NOMO-1 (cell line): ENCODE measurements around the gene CRACDL.
"Not testable (repeated sequence)": the region's sequence is repeated elsewhere in the genome, so short reads cannot be mapped to it uniquely, and the experiment has no call there.

Experiments
- DNase-seq, 2 experiments: peaks; one replicate each; lab custom pipeline; 2025; ENCODE audit not compliant: unreplicated experiment in 2 of 2; lab: John Stamatoyannopoulos, UW

CRACDL gene

GRCh38 chr2:98886066-98886554, 49.9 kb downstream of the CRACDL start:
- DNase-seq: no peak

DNA sequence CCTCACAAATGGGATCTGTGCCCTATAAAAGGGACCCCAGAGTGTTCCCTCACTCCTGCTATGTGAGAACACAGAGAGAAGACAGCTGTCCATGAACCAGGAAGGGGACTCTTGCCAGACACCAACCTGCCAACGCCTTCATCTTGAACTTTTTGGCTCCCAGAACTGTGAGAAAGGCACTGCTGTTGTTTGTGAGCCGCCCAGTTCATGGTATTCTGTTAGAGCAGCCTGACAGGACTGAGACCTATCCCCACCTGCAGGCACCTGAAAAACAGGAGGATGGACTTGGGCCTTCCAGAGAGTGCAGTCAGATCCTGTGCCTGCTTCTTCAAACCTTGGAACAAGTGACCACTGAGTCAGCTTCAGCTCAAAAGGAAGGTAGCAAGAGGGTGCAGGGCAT, 51.4 kb downstream of the CRACDL start:
- no peak for DNase-seq

DNA sequence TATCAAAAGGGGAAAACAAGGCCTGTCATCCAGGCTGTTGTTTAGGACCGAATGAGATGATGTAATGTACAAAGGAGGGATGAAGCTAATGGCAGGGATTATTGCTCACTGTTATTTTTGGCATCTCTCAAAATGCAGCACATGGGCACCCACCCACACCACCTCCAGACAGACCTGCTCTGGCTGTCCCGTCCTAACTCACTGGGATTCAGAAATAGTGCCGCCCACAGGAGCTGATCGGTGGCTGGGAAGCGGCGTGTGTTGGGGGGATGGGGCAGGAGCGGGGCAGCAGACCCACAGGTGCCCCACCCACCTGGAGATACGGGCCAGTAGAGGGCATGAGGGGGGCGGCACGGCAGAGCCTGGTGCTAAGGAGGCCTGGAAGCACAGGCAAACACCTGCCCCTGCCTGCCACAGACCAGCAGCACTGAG, 52.2 kb downstream of the CRACDL start:
- no peak for DNase-seq

DNA sequence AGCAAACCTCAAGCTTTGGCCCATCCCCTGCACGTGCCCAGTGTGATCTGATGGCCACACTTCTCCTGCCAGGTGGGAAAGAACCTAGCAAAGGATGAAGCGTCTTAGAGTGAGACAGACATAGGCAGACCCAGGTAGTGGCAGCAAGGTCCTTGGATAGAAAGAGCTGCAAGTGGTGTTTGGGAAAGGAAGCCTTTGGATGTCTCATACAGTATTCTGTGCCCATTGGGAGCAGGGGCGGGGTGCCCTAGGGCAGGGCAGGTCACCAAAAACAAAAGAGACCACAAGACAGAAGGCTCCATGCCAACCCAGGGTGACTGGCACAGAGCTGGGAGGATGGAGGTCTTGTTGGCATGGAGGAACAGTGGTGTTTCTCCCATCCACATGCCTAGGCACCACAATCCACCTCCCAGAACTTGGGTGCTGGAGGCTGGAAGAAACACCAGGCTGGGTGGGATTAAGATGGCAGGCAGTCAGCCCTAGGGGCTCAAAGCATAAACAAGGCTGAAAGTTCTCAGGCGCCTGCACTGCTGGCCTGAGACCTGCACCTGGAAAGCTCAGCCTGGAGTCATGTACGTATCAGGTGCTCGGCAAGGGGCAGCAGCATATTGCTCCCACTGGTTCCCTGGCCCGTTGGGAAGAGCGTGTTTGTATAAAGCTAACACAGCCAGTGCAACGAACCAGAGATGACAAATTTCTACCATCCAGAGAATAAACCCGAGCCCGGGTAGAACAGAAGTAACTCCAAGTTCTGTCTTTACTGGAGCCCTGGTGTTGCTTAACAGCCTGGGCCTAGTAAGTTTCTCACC, 52.9 kb downstream of the CRACDL start:
- DNase-seq: no peak

GRCh38 chr2:98882368-98882767, 53.7 kb downstream of the CRACDL start:
- DNase-seq: no peak

DNA sequence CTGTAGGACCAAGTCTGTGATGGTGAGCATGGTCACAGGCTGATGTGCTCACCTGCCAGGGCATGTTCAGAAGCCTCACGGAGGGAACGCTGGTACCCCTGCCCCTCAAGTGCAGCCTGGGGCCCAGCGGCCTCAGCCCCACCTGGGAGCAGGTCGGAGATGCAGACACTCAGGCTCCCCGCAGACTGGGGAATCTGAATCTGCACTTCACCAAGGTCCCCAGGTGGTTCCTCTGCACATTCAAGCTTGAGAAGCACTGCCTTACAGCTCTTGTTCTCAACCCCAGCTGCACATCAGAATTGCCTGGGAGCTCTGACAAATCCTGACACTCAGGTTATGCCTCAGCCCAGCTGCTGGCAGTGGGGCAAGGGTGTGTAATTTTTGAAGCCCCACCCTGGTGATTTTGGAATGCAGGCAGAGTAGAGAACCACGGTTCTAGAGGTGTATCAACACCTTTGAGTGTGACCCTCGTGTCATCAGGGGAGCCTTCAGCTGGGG, 54.8 kb downstream of the CRACDL start:
- DNase-seq: no peak

DNA sequence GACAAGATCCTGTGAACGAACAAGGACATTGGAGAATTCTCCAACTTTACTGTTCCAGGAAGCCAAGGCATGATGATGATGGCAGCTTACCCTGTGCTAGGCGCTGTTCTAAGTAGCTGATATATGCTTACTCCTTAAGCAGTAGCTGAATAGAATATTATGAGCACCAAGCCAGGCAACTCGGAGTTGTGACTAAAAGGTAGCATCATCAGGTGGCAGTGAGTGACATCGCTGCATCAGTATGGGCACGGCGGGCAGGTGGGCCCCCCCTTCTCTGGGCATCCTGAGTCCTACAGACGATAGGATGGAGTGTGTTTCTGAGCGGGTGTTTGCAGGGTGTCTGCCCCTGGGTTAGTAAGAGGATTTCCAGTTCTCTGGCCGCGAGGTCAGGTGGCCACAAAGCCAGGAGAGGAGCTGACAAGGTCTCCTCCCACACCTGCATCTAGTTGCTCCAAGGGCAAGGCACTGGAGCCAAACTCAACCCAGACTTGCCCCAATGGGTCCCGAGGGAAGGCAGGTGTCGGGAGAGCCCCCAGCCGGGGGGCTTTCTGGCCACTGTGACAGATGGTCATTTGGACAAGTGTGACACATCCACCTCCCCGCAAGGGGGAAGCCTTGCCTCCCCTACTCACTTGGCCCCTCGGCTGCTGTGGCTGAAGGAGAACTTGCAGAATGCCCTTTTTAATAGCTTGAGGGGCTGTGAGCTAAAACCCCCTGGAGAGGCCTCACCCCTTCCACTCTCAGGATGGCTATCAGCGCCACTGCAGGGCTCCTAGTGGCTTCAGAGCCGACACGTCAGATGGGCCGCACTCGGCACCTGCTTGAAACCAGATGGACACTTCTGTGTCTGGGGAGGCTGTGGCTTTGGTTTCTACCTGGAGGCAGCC, 55.5 kb downstream of the CRACDL start:
- DNase-seq: no peak

- not testable (repeated sequence) for DNase-seq
Observed at GRCh38 chr2:98877658-98878057, 58.4 kb downstream of the CRACDL start.

GRCh38 chr2:98876741-98877140, 59.3 kb downstream of the CRACDL start:
- no peak for DNase-seq

DNA sequence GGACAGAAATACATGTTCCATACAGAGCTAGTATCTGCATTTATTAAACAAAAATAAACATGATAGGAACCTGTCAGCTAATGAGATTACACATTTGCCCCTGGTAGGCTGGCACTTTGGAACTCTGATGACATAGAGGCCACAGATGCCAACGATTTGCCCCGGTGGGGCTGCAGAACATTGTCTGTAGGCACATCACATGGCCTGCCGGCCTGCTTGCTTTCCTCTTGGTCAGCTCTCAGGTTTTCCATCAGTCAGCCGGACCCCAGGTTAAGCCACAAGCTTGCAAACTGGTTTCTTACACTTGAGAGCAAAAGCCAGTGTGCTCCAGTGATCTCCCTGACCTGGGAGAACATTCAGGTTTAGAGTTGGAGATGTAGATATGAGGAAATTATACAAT, 60.3 kb downstream of the CRACDL start:
- DNase-seq: no peak

DNA sequence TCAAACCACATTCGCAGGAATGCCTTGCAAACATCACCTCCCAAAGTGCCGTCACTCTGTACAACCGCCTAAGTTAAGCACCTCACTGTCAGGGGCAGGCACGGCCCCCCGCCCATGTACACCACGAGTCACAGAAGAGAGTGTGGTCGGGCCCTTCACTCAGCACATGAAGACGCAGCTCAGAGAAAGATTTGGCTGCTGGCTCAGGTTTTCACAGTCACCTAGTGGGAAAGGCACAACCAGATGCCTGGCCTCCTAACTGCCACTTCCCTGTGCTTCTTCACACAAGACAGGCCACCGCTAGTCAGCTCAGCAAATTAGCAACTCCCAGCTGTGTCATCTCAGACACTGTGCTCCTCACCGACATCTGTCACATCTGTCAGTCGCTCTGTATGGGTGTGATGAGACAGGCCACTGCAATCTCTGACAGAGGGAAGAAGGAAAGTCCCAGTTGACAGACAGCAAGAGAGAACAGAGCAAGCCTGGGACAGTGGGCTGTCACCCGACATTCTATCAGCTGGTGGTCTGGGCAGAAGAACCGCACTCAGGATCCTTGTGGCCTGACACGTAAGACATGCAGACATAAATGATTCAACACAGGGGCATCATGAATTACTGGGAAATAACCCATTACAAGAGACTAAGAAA, 60.8 kb downstream of the CRACDL start:
- DNase-seq: no peak

DNA sequence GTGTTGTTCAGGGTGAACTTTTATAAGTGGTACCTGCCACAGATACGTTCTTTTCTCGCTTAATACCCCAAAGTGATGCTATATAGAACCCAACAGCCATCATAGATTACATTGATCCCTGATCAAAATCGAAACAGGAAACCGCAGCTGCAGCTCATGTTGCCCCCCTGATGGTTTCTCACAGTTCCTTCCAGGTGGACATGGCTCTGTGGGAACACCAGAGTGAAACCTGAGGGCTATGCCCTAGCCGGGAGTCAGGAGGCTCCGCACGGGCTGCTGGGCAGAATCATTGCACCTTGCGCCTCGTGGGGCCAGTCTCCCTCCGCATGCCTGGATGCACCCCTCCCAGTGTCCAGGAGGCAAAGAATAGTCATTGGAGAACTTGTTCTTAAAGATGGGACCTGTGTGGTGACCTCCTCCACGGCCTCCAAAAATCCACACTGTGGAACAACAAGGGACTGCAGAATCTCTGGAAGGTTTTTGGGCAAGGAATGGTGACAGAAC, 61.8 kb downstream of the CRACDL start:
- no peak for DNase-seq

- DNase-seq: no peak
Observed at GRCh38 chr2:98872526-98872925, 63.5 kb downstream of the CRACDL start.

DNA sequence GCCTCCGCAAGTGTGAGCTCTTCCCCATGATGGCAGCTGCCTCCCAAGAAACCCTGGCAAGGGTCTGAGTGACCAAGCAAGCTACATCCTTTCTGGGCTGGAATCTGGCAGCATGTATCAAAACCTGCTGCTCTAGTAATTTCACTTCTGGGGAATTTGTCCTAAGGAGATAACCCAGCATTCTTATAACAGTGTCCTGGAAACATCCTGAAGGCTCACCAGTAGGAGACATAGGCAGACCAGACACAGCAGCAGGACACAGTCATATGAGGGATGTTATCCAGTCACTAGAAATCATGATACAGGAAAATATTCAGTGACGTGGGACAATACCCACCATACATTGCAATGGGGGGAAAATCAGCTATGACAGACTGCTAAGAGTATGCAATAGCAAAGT, 64.5 kb downstream of the CRACDL start:
- DNase-seq: no peak

GRCh38 chr2:98870516-98871158, 65.4 kb downstream of the CRACDL start:
- no peak for DNase-seq

DNA sequence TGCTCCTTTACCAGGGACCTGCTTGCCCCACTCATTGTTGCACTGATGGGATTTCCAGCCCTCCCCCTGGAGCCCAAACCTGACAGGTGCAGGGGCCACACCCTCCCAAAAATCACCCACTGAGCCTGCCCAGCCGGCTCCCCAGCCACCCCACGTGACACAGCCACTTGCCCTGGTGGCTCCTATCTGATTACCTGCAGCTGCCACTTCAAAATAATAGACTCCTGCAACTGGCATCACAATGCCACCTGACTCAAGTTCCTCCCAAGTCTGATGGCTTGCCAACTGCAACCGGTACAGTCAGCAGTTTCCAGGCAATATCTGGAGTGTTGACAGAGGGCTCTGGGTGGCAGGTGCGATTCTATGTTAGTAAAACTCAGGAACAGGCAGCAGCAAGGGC, 66.2 kb downstream of the CRACDL start:
- no peak for DNase-seq

DNA sequence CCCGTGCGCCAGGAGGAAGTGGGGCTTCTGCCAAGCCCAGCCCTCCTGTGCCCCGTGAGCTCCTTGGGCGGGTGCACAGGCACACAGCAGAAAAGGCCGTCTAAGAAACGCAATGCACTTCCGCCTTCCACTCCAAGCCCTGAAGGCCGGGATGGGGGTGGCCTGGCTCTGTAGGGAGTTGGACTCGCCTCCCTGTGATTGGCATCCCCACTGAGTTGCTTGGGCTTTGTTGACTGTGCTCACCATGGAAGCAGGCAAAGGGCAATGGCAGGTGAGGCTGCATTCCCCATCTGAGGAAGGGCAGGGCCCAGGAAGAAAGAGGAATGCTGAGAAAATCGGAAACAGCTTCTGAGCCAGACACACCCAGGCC, 66.8 kb downstream of the CRACDL start:
- no peak for DNase-seq

- no peak for DNase-seq
Observed at GRCh38 chr2:98868548-98869271, 67.3 kb downstream of the CRACDL start.

GRCh38 chr2:98867539-98868309, 68.3 kb downstream of the CRACDL start:
- no peak for DNase-seq
